ENCODE measurements around the gene ZNF217.
"Not testable (repeated sequence)": the region's sequence is repeated elsewhere in the genome, so short reads cannot be mapped to it uniquely, and the experiment has no call there.

GRCh38 chr20:53590122-53590521 lies 3.5 kb downstream of the ZNF217 start:
- TF ChIP-seq POLR2A (IDR thresholded peaks at IDR 0.05; ENCODE audit: low read depth, low read length); EZH2 (IDR thresholded peaks at IDR 0.05; ENCODE audit: borderline replicate concordance, low read depth, low read length, severe bottlenecking); CTCF (IDR thresholded peaks at IDR 0.05; ENCODE audit: extremely low read depth in 1 of 2, insufficient read depth in 1 of 2, low read depth in 1 of 2, low read length in 2 of 2); JUN (IDR thresholded peaks at IDR 0.05; ENCODE audit: borderline replicate concordance, insufficient read depth, insufficient read length, low read depth); POLR2AphosphoS5 (IDR thresholded peaks at IDR 0.05; ENCODE audit: insufficient read depth, low read depth, low read length); MAX (IDR thresholded peaks at IDR 0.05; ENCODE audit: insufficient read depth, insufficient read length); MYC (IDR thresholded peaks at IDR 0.05; ENCODE audit: low read depth, low read length); GATA2 (IDR thresholded peaks at IDR 0.05; ENCODE audit: insufficient read depth, insufficient read length, low read depth, low read length): not testable (repeated sequence)

Measured in endothelial cell of umbilical vein (primary cell).